ENCODE data around the gene MAPT.

The MAPT gene

GRCh38 chr17:46035112-46035818 is 140.9 kb downstream of the MAPT start:
- Mint-ChIP-seq H3K27me3 (ENCODE audit: low read depth, poor library complexity) (no peaks in the 10 kb centered on the region), H3K4me3 (no peak overlapping the region), H3K4me1 (no peaks in the 10 kb centered on the region), H3K27ac (peak overlapping the region; percentile 3), H3K36me3 (ENCODE audit: low read depth) (peaks cover 91% of the 10 kb centered on the region), H3K9me3 (no peaks in the 10 kb centered on the region)
- no peak for TF ChIP-seq CTCF (IDR thresholded peaks at IDR 0.05)
- no peak for DNase-seq

- TF ChIP-seq CTCF (IDR thresholded peaks at IDR 0.05): no peak
- no peak for DNase-seq
- no peak overlapping the region for H3K4me3 Mint-ChIP-seq
- no peaks in the 10 kb centered on the region for H3K4me1 Mint-ChIP-seq
- H3K27ac Mint-ChIP-seq: peak overlapping the region; percentile 70
- no peaks in the 10 kb centered on the region for H3K27me3 Mint-ChIP-seq (ENCODE audit: low read depth, poor library complexity)
- no peaks in the 10 kb centered on the region for H3K9me3 Mint-ChIP-seq
- peaks cover 89% of the 10 kb centered on the region for H3K36me3 Mint-ChIP-seq (ENCODE audit: low read depth)
Measured at GRCh38 chr17:46036491-46036890, 142.1 kb downstream of the MAPT start.

GRCh38 chr17:46037722-46038255 is 143.4 kb downstream of the MAPT start:
- no peaks in the 10 kb centered on the region for H3K27me3 Mint-ChIP-seq (ENCODE audit: low read depth, poor library complexity)
- no peaks in the 10 kb centered on the region for H3K9me3 Mint-ChIP-seq
- no peak overlapping the region for H3K4me3 Mint-ChIP-seq
- peaks cover 81% of the 10 kb centered on the region for H3K36me3 Mint-ChIP-seq (ENCODE audit: low read depth)
- H3K27ac Mint-ChIP-seq: peak overlapping the region; percentile 75
- no peaks in the 10 kb centered on the region for H3K4me1 Mint-ChIP-seq
- no peak for TF ChIP-seq CTCF (IDR thresholded peaks at IDR 0.05)
- no peak for DNase-seq

GRCh38 chr17:46038414-46038813 is 144.1 kb downstream of the MAPT start:
- H3K4me1 Mint-ChIP-seq: no peaks in the 10 kb centered on the region

GRCh38 chr17:46038937-46039336 is 144.6 kb downstream of the MAPT start:
- Mint-ChIP-seq H3K27me3 (ENCODE audit: low read depth, poor library complexity) (no peaks in the 10 kb centered on the region), H3K4me3 (no peak overlapping the region), H3K27ac (no peak overlapping the region), H3K9me3 (no peaks in the 10 kb centered on the region), H3K4me1 (no peaks in the 10 kb centered on the region), H3K36me3 (ENCODE audit: low read depth) (peaks cover 81% of the 10 kb centered on the region)
- no peak for DNase-seq
- TF ChIP-seq CTCF (IDR thresholded peaks at IDR 0.05): no peak

More at GRCh38 chr17:46038414-46038813, 144.1 kb downstream of the MAPT start:
- peaks cover 80% of the 10 kb centered on the region for H3K36me3 Mint-ChIP-seq (ENCODE audit: low read depth)
- H3K27ac Mint-ChIP-seq: peak overlapping the region; percentile 75
- H3K9me3 Mint-ChIP-seq: no peaks in the 10 kb centered on the region
- H3K27me3 Mint-ChIP-seq (ENCODE audit: low read depth, poor library complexity): no peaks in the 10 kb centered on the region
- no peak for TF ChIP-seq CTCF (IDR thresholded peaks at IDR 0.05)
- no peak for DNase-seq
- no peak overlapping the region for H3K4me3 Mint-ChIP-seq
